MM.1S (cell line): ENCODE data around the gene KCNC3.

Source experiments
- DNase-seq: peaks from one replicate; pipeline ENCODE4 v3.0.0-alpha.2; 2015
- H2AFZ ChIP-seq: fragments of 300-600 bp; sonication (generic); 2 replicates; pipeline ENCODE4 v1.6.0; 2016; ENCODE audit warnings: antibody characterized with exemption, low read length
- H3F3A ChIP-seq: fragments of 300-600 bp; sonication (generic); 2 replicates; pipeline ENCODE4 v1.6.1; 2016; ENCODE audit warnings: mild to moderate bottlenecking, antibody characterized with exemption, low read length, moderate library complexity, mixed read lengths; ENCODE audit not compliant: insufficient read depth
- H3K27ac ChIP-seq: fragments of 300-600 bp; sonication (generic); 2 replicates; pipeline ENCODE4 v1.5.1; 2016; ENCODE audit warnings: mild to moderate bottlenecking, low read length
- H3K27me3 ChIP-seq: fragments of 300-600 bp; sonication (generic); replicated peaks from 2 replicates; pipeline ENCODE4 v1.6.0; 2016; ENCODE audit warnings: low read length; ENCODE audit not compliant: insufficient read depth
- H3K36me3 ChIP-seq: fragments of 300-600 bp; sonication (generic); replicated peaks from 2 replicates; pipeline ENCODE4 v1.6.1; 2016; ENCODE audit warnings: mild to moderate bottlenecking, low read length, mixed read lengths; ENCODE audit not compliant: insufficient read depth
- H3K4me1 ChIP-seq: fragments of 300-600 bp; sonication (generic); 2 replicates; pipeline ENCODE4 v1.6.1; 2016; ENCODE audit warnings: low read length, mixed read lengths
- H3K4me2 ChIP-seq: fragments of 300-600 bp; sonication (generic); 2 replicates; pipeline ENCODE4 v1.6.0; 2016; ENCODE audit warnings: low read depth, low read length
- H3K4me3 ChIP-seq: fragments of 300-600 bp; sonication (generic); 2 replicates; pipeline ENCODE4 v1.5.1; 2016; ENCODE audit warnings: low read length, mixed read lengths
- H3K79me2 ChIP-seq: fragments of 300-600 bp; sonication (generic); 2 replicates; pipeline ENCODE4 v1.6.1; 2016; ENCODE audit warnings: mixed run types, low read length, mixed read lengths
- H3K9ac ChIP-seq: fragments of 300-600 bp; sonication (generic); 2 replicates; pipeline ENCODE4 v1.6.1; 2016; ENCODE audit warnings: low read length, mixed read lengths
- H3K9me2 ChIP-seq: fragments of 300-600 bp; sonication (generic); replicated peaks from 2 replicates; pipeline ENCODE4 v1.6.1; 2016; ENCODE audit warnings: mild to moderate bottlenecking, low read length, mixed read lengths; ENCODE audit not compliant: insufficient read depth
- H3K9me3 ChIP-seq: fragments of 300-600 bp; sonication (generic); replicated peaks from 2 replicates; pipeline ENCODE4 v1.6.1; 2016; ENCODE audit warnings: mild to moderate bottlenecking, low read length, mixed read lengths; ENCODE audit not compliant: insufficient read depth
- H4K20me1 ChIP-seq: fragments of 300-600 bp; sonication (generic); 2 replicates; pipeline ENCODE4 v1.6.1; 2016; ENCODE audit warnings: mild to moderate bottlenecking, low read length, moderate library complexity, mixed read lengths; ENCODE audit not compliant: insufficient read depth
- EZH2 ChIP-seq: fragments of 300-600 bp; sonication (generic); optimal IDR thresholded peaks from 2 replicates; pipeline ENCODE3; 2017; ENCODE audit warnings: low read depth, mild to moderate bottlenecking, antibody characterized with exemption, low read length, mixed read lengths
- EZH2phosphoT487 ChIP-seq: fragments of 300-600 bp; sonication (generic); IDR thresholded peaks from 2 replicates; pipeline ENCODE4 v1.6.1; 2018; ENCODE audit warnings: antibody characterized with exemption, low read length
- TF ChIP-seq, protein P1 (sequence below): fragments of 300-600 bp; sonication (generic); IDR thresholded peaks from 2 replicates; pipeline ENCODE4 v1.5.1; 2016; ENCODE audit warnings: antibody characterized with exemption, low read length, mixed read lengths

Gene KCNC3

DNA sequence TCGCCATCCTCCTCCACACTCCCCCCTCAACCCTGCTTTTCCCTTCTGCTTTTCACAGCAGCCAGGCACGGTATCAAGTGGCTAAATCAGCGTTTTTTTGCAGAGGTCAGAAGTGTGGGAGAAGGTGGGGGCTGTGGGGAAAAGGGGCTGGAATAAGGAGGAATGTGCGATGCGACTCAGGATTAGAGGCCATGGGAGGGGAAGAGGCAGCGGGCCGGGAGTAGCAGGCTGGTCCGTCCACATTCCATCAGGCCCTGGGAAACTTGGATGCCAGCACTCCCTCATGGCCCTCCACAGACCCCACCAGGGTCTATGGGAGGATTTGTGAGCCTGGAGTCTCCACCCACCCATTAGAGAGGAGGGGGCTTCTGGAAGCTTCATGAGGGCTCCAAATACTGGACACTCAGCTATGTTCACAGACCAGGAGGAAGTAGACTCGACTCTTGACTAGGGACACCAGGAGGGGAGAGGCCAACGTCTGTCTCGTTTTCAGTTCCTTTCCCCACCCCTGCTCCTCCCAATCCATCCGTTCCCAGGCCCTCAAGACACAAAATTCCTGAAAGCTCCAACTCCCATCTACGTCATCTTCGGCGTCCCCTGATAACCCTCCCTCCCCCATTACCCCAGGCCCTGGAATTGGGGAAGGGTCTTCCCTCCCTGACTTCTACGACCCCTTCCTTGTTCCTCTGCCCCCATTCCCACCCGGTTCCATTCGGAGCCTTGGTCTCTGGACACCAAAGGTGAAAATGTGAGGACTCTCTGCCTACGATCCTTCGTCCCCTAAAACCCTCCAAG lies 3.3 kb upstream of the KCNC3 start:
- H4K20me1 ChIP-seq, result no peaks in the 10 kb centered on the region
- H3K4me3 ChIP-seq, result no peak overlapping the region
- TF ChIP-seq EZH2, result no peak
- no peak for TF ChIP-seq EZH2phosphoT487
- TF ChIP-seq, protein P1, sequence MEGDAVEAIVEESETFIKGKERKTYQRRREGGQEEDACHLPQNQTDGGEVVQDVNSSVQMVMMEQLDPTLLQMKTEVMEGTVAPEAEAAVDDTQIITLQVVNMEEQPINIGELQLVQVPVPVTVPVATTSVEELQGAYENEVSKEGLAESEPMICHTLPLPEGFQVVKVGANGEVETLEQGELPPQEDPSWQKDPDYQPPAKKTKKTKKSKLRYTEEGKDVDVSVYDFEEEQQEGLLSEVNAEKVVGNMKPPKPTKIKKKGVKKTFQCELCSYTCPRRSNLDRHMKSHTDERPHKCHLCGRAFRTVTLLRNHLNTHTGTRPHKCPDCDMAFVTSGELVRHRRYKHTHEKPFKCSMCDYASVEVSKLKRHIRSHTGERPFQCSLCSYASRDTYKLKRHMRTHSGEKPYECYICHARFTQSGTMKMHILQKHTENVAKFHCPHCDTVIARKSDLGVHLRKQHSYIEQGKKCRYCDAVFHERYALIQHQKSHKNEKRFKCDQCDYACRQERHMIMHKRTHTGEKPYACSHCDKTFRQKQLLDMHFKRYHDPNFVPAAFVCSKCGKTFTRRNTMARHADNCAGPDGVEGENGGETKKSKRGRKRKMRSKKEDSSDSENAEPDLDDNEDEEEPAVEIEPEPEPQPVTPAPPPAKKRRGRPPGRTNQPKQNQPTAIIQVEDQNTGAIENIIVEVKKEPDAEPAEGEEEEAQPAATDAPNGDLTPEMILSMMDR, result no peak
- H3K27me3 ChIP-seq, result peaks cover 65% of the 10 kb centered on the region
- peak overlapping the region; percentile 67; the same call in 1 of the 2 replicates for H3K4me2 ChIP-seq
- peaks cover 5% of the 10 kb centered on the region; the same call in 1 of the 2 replicates for H3K4me1 ChIP-seq
- no peak overlapping the region for H3K27ac ChIP-seq
- no peaks in the 10 kb centered on the region for H3K36me3 ChIP-seq
- no peak for DNase-seq
- H3K9me3 ChIP-seq, result no peaks in the 10 kb centered on the region
- no peaks in the 10 kb centered on the region for H3K9me2 ChIP-seq
- H3F3A ChIP-seq, result no peaks in the 10 kb centered on the region
- no peak overlapping the region for H2AFZ ChIP-seq
- H3K79me2 ChIP-seq, result no peaks in the 10 kb centered on the region
- H3K9ac ChIP-seq, result no peak overlapping the region

DNA sequence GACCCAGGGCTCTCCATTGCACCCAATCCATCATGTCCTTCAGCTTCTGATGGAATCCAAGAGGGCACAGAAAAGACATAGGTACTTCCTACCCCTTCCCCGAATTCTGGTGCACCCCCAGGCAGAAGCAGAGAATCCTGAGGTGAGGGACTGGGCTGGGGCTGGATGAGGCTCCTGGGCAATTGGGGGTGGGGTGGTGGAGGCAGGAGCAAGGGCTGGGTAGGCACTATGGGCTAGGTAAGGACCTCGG lies 2.7 kb upstream of the KCNC3 start:
- Histone ChIP-seq H3K27ac (no peak overlapping the region), H3K9ac (no peak overlapping the region)
- TF ChIP-seq EZH2phosphoT487 (no peak), EZH2 (no peak)
- TF ChIP-seq, protein P1, result no peak

DNA sequence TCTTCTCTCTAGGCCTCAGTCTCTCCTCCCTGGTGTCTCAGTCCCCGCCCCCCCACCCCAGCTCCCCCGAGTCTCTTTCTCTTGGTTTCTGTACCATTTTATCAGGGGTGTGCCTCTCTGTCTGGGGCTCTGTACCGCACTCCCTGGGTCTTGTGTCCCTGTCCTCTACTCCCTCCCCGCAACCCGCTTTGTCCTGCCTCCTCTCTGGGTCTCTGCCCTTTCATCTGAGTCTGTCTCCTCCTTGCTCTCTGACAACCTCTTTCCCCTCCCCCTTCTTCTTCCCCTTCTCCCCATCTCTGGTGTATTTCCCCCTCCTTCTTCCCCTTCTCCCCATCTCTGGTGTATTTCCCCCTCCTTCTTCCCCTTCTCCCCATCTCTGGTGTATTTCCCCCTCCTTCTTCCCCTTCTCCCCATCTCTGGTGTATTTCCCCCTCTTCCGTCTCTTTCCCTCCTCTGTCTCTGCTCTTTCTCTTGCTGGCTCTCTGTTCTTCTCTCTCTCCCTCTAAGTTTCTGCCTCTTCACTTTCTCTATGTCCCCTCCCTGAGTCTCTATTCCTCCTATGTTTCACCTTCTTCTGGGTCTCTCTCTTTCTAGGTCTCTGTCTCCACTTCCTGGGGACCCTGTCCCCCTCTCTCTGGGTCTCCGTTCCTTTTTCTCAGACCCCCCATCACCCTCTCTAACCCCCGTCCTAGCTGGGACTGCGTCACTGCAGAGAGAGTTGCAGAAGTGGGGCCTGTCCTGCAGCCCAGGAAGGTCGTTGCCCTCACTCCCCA lies 2.2 kb upstream of the KCNC3 start:
- Histone ChIP-seq H3K27ac (no peak overlapping the region), H3K36me3 (no peaks in the 10 kb centered on the region), H3K79me2 (no peaks in the 10 kb centered on the region), H3K9ac (no peak overlapping the region), H3K9me2 (no peaks in the 10 kb centered on the region), H3K4me1 (peaks cover 5% of the 10 kb centered on the region; the same call in 1 of the 2 replicates), H4K20me1 (no peaks in the 10 kb centered on the region), H3K4me2 (peak overlapping the region; percentile 29; the same call in 1 of the 2 replicates), H3F3A (no peaks in the 10 kb centered on the region), H3K4me3 (no peak overlapping the region; the same call in 1 of the 2 replicates), H3K27me3 (peaks cover 64% of the 10 kb centered on the region), H3K9me3 (no peaks in the 10 kb centered on the region), H2AFZ (no peak overlapping the region)
- DNase-seq, result no peak
- TF ChIP-seq EZH2phosphoT487 (no peak), EZH2 (no peak)
- TF ChIP-seq, protein P1, result no peak

More for the DNA sequence above, 2.7 kb upstream of the KCNC3 start:
- H4K20me1 ChIP-seq, result no peaks in the 10 kb centered on the region
- H3K9me2 ChIP-seq, result no peaks in the 10 kb centered on the region
- peaks cover 65% of the 10 kb centered on the region for H3K27me3 ChIP-seq
- no peak overlapping the region for H2AFZ ChIP-seq
- no peak for DNase-seq
- no peak overlapping the region for H3K4me2 ChIP-seq
- H3K79me2 ChIP-seq, result no peaks in the 10 kb centered on the region
- H3F3A ChIP-seq, result no peaks in the 10 kb centered on the region
- peaks cover 5% of the 10 kb centered on the region; the same call in 1 of the 2 replicates for H3K4me1 ChIP-seq
- no peaks in the 10 kb centered on the region for H3K36me3 ChIP-seq
- no peaks in the 10 kb centered on the region for H3K9me3 ChIP-seq
- no peak overlapping the region for H3K4me3 ChIP-seq
